HepG2 (cell line): ENCODE measurements around the gene EML2. TPM values are rescaled to one million over a fixed set of nuclear protein-coding genes. Genes with fewer than 3 reads are reported as not detected.

ENCODE experiments used
- ADNP ChIP-seq: sonication (generic); formaldehyde crosslinking; IDR thresholded peaks from 2 replicates; pipeline ENCODE4 v1.4.0; 2020; ENCODE audit warnings: missing genetic modification reagents
- ARNT ChIP-seq: fragments of 450-650 bp; IDR thresholded peaks from 2 replicates; pipeline ENCODE4 v1.6.1; 2017
- HOXA3 ChIP-seq: sonication (generic); formaldehyde crosslinking; IDR thresholded peaks from 2 replicates; pipeline ENCODE4 v1.5.0; 2020; ENCODE audit warnings: missing genetic modification reagents
- IKZF4 ChIP-seq: sonication (generic); formaldehyde crosslinking; IDR thresholded peaks from 2 replicates; pipeline ENCODE4 v1.5.1; 2020; ENCODE audit warnings: borderline replicate concordance, mild to moderate bottlenecking, low read depth, missing genetic modification reagents; ENCODE audit errors: not compliant biosample characterization
- MBD4 ChIP-seq: IDR thresholded peaks from 2 replicates; pipeline ENCODE4 v1.6.1; 2012; ENCODE audit warnings: low read length, inconsistent platforms, borderline replicate concordance
- MTF1 ChIP-seq: sonication (generic); formaldehyde crosslinking; IDR thresholded peaks from 2 replicates; pipeline ENCODE4 v1.5.0; 2020; ENCODE audit warnings: missing genetic modification reagents
- NR2F1 ChIP-seq, 2 experiments: fragments of 450-650 bp in 1 of 2; formaldehyde crosslinking in 1 of 2; IDR thresholded peaks; 2 replicates each; pipeline versions ENCODE4 v1.5.0 to v1.6.1; 2016 to 2020; ENCODE audit warnings: mild to moderate bottlenecking in 1 of 2, missing compliant biosample characterization in 1 of 2, missing genetic modification reagents in 1 of 2, moderate library complexity in 1 of 2
- ONECUT2 ChIP-seq: sonication (generic); formaldehyde crosslinking; IDR thresholded peaks from 2 replicates; pipeline ENCODE4 v1.4.0; 2020; ENCODE audit warnings: missing genetic modification reagents
- PCBP2 ChIP-seq: fragments of 200-400 bp; formaldehyde crosslinking; optimal IDR thresholded peaks from 2 replicates; pipeline ENCODE3; 2018; ENCODE audit warnings: low read length, low read depth; ENCODE audit not compliant: poor library complexity, severe bottlenecking
- RBFOX2 ChIP-seq: fragments of 200-400 bp; formaldehyde crosslinking; IDR thresholded peaks from 2 replicates; pipeline ENCODE4 v1.6.1; 2017; ENCODE audit warnings: low read depth, mild to moderate bottlenecking, low read length
- RFXANK ChIP-seq: IDR thresholded peaks from 2 replicates; pipeline ENCODE4 v1.6.1; 2016
- SP2 ChIP-seq: sonication (generic); formaldehyde crosslinking; IDR thresholded peaks from 2 replicates; pipeline ENCODE4 v1.5.1; 2020; ENCODE audit warnings: mild to moderate bottlenecking, missing genetic modification reagents
- TFAP4 ChIP-seq: sonication (generic); IDR thresholded peaks from 2 replicates; pipeline ENCODE4 v1.6.1; 2016; ENCODE audit warnings: low read depth, borderline replicate concordance
- TFDP1 ChIP-seq: IDR thresholded peaks from 2 replicates; pipeline ENCODE4 v1.6.1; 2016; ENCODE audit warnings: missing compliant biosample characterization, missing genetic modification reagents, borderline replicate concordance
- TFDP2 ChIP-seq: sonication (generic); formaldehyde crosslinking; IDR thresholded peaks from 2 replicates; pipeline ENCODE4 v1.4.0; 2020; ENCODE audit warnings: missing genetic modification reagents
- ZBTB49 ChIP-seq: sonication (generic); formaldehyde crosslinking; IDR thresholded peaks from 2 replicates; pipeline ENCODE4 v1.4.0; 2020; ENCODE audit warnings: missing genetic modification reagents, borderline replicate concordance
- ZNF3 ChIP-seq: IDR thresholded peaks from 2 replicates; pipeline ENCODE4 v1.7.0; 2017; ENCODE audit warnings: inconsistent platforms
- ZNF468 ChIP-seq: sonication (generic); formaldehyde crosslinking; IDR thresholded peaks from 2 replicates; pipeline ENCODE4 v1.8.0; 2022; ENCODE audit warnings: mild to moderate bottlenecking, moderate library complexity, missing genetic modification reagents
- ZNF510 ChIP-seq: sonication (generic); formaldehyde crosslinking; IDR thresholded peaks from 2 replicates; pipeline ENCODE4 v1.4.0; 2020; ENCODE audit warnings: low read depth, mild to moderate bottlenecking, missing genetic modification reagents
- ZNF557 ChIP-seq: sonication (generic); formaldehyde crosslinking; IDR thresholded peaks from 2 replicates; pipeline ENCODE4 v1.4.0; 2020; ENCODE audit warnings: missing genetic modification reagents
- ZNF570 ChIP-seq: sonication (generic); formaldehyde crosslinking; IDR thresholded peaks from 2 replicates; pipeline ENCODE4 v1.4.0; 2020; ENCODE audit warnings: mild to moderate bottlenecking, missing genetic modification reagents, borderline replicate concordance
- ZNF644 ChIP-seq: IDR thresholded peaks from 2 replicates; pipeline ENCODE4 v1.6.1; 2016; ENCODE audit warnings: low read depth
- ZNF672 ChIP-seq: sonication (generic); formaldehyde crosslinking; IDR thresholded peaks from 2 replicates; pipeline ENCODE4 v1.8.1; 2022; ENCODE audit warnings: missing genetic modification reagents
- ZSCAN5A ChIP-seq: sonication (generic); formaldehyde crosslinking; IDR thresholded peaks from 2 replicates; pipeline ENCODE4 v1.8.0; 2022; ENCODE audit warnings: mild to moderate bottlenecking, missing genetic modification reagents, borderline replicate concordance
- polyA plus RNA-seq, 8 experiments: library from polyadenylated mRNA; depleted of rRNA in 3 of 8; stranded (reverse) in 7 of 8; unstranded in 1 of 8; fragments of >200 nt; fragmentation: Illumina TruSeq in 4 of 8; extraction: Trizol in 4 of 8; gene quantifications; 2 replicates each; pipeline versions ENCODE4 v1.2.1 to v1.2.3, GENCODE V29; 2011 to 2016; ENCODE audit warnings: low read depth in 4 of 8, missing spikeins in 1 of 8, mixed read lengths in 1 of 8; ENCODE audit not compliant: insufficient read depth in 1 of 8
- total RNA-seq, 5 experiments: library from RNA; depleted of rRNA; stranded (reverse); fragments of >200 nt; fragmentation: Illumina TruSeq; extraction: Trizol; gene quantifications; 2 replicates each; pipeline ENCODE4 v1.2.3, GENCODE V29; 2016; ENCODE audit warnings: low read depth in 1 of 5

EML2 gene
- total and polyA plus RNA-seq, 2 of the 13 experiments (the other 11 are each of a cell fraction or from before 2014, with no cell fraction given): 7.3 to 12.9 TPM

GRCh38 chr19:45641274-45642105 is 2.3 kb upstream of the EML2 start (continued):
- TF ChIP-seq MBD4 (no peak), ZNF510 (CRISPR knock-in tag) (no peak), RFXANK (CRISPR knock-in tag) (no peak), TFAP4 (no peak), SP2 (CRISPR knock-in tag) (no peak), TFDP2 (no peak; the same call in 1 of the 2 replicates), ZNF468 (CRISPR knock-in tag) (no peak), HOXA3 (CRISPR knock-in tag) (no peak), ZSCAN5A (CRISPR knock-in tag) (peak; percentile 9; the same call in 1 of the 2 replicates), PCBP2 (no peak), ZNF672 (no peak), IKZF4 (CRISPR knock-in tag) (no peak), RBFOX2 (no peak), ZNF557 (CRISPR knock-in tag) (no peak), ONECUT2 (CRISPR knock-in tag) (no peak), ARNT (no peak), ADNP (CRISPR knock-in tag) (no peak), TFDP1 (CRISPR knock-in tag) (0 out of 2 replicates have a peak, but pooled peaks have one; percentile 11), ZNF3 (no peak), ZNF570 (CRISPR knock-in tag) (no peak), MTF1 (no peak), ZBTB49 (CRISPR knock-in tag) (no peak), NR2F1 (CRISPR knock-in tag; IDR thresholded peaks at IDR 0.05) (no peak; a peak in 1 of 4 replicates), ZNF644 (CRISPR knock-in tag) (no peak)
